ENCODE measurements around the gene TBX3. TPM values are rescaled to one million over a fixed set of nuclear protein-coding genes. Genes with fewer than 3 reads are reported as not detected.

The TBX3 gene
- total RNA-seq, 1 experiment from 2014 or later: 1.4 TPM

DNA sequence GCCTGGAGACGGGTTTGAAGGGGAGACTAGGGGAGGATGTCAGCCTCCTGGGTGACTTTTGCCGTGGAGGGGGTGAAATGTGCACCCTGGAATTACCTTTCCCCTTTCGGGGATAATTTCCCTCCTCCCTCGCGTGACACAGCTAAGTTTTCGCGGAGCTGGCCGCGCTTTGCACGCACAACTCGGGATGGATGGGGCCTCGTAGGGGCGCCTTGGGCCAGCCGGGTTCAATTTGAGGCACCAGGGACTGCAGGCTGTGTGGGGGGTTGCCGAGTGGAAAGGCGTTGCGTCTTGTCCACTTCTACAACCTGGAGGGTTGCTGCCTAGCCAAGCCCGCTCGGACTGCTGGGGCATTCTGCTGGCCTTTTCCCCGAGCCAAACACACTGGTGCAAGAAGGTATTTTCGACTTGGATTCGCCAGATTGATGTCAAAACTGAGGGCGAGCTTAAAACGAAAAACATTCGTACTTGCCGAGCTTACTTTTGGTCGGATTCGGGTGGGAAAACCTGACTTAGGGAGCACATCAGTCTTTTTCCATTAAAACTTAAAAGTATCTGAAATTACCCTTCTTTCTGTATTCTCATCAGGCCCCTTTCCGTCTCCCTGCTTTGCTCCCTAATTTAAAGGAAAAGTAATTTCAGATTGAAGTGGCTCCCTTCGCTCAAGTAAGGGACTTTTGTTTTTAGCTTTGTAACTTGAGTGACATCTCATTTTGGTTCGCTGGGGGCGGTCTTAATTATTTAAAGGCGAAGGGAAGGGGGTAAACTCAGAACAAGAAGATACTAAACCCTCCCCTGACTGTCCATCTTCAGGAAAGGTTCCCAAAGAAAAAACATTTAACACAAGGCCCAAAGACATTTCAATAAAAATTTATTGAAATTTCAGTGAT, 14.3 kb downstream of the TBX3 start:
- peaks cover 10% of the 10 kb centered on the region for H3K4me1 Mint-ChIP-seq (ENCODE audit: low read depth, unreplicated experiment)
- CTCF ChIA-PET: interaction anchor here (0.6 kb wide), 2 partner anchors 9 to 35 kb away, joined by 3 to 4 read pairs; no protein-coding TSS in a partner anchor
- no peaks in the 10 kb centered on the region for H3K9me3 Mint-ChIP-seq (ENCODE audit: low read depth, unreplicated experiment)
- H3K4me3 Mint-ChIP-seq (ENCODE audit: low read depth, unreplicated experiment): no peak overlapping the region
- H3K27me3 Mint-ChIP-seq (ENCODE audit: unreplicated experiment): peaks cover 11% of the 10 kb centered on the region
- no peak for DNase-seq
- no peaks in the 10 kb centered on the region for H3K36me3 Mint-ChIP-seq (ENCODE audit: insufficient read depth, unreplicated experiment)
- TF ChIP-seq, protein P1, sequence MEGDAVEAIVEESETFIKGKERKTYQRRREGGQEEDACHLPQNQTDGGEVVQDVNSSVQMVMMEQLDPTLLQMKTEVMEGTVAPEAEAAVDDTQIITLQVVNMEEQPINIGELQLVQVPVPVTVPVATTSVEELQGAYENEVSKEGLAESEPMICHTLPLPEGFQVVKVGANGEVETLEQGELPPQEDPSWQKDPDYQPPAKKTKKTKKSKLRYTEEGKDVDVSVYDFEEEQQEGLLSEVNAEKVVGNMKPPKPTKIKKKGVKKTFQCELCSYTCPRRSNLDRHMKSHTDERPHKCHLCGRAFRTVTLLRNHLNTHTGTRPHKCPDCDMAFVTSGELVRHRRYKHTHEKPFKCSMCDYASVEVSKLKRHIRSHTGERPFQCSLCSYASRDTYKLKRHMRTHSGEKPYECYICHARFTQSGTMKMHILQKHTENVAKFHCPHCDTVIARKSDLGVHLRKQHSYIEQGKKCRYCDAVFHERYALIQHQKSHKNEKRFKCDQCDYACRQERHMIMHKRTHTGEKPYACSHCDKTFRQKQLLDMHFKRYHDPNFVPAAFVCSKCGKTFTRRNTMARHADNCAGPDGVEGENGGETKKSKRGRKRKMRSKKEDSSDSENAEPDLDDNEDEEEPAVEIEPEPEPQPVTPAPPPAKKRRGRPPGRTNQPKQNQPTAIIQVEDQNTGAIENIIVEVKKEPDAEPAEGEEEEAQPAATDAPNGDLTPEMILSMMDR (IDR thresholded peaks at IDR 0.05; ENCODE audit: unreplicated experiment): no peak
- intact Hi-C loops (cut with micrococcal nuclease; ENCODE audit: unreplicated experiment): no loop called here
- BruUV-seq (replicated peaks): no TSS peak
- no peak overlapping the region for H3K27ac Mint-ChIP-seq (ENCODE audit: unreplicated experiment)

DNA sequence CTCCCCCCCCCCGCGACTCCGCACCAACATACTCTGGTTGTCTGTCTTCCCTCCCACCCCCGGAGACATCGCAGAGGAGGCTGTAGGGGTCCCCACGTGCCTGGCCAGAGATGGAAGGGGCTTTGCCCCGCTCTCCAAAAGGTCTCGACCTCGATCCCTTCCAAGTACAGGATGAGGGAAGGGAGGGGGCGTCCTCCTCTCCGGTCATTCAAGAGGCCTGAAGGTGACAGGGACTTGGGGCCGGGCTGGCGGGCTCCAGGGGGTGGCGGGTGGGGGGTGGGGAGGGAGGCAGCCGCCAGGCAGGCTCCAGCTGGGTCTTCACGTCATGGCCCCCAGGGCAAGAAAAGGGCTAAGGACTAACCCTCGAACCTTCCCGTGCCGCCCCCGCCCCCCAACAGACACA, 15.1 kb downstream of the TBX3 start:
- CTCF ChIA-PET: interaction anchor here (0.6 to 1.7 kb wide), 5 partner anchors 15 to 1264 kb away, joined by 3 to 9 read pairs (median 7); partner anchors contain the start of gene TBX3
- BruUV-seq (replicated peaks): no TSS peak
- intact Hi-C loops (cut with micrococcal nuclease; ENCODE audit: unreplicated experiment): no loop called here
- Mint-ChIP-seq H3K4me3 (ENCODE audit: low read depth, unreplicated experiment) (no peak overlapping the region), H3K36me3 (ENCODE audit: insufficient read depth, unreplicated experiment) (no peaks in the 10 kb centered on the region), H3K27me3 (ENCODE audit: unreplicated experiment) (peaks cover 11% of the 10 kb centered on the region), H3K9me3 (ENCODE audit: low read depth, unreplicated experiment) (no peaks in the 10 kb centered on the region), H3K4me1 (ENCODE audit: low read depth, unreplicated experiment) (peaks cover 10% of the 10 kb centered on the region), H3K27ac (ENCODE audit: unreplicated experiment) (no peak overlapping the region)
- TF ChIP-seq, protein P1 (IDR thresholded peaks at IDR 0.05; ENCODE audit: unreplicated experiment): no peak
- DNase-seq: no peak

DNA sequence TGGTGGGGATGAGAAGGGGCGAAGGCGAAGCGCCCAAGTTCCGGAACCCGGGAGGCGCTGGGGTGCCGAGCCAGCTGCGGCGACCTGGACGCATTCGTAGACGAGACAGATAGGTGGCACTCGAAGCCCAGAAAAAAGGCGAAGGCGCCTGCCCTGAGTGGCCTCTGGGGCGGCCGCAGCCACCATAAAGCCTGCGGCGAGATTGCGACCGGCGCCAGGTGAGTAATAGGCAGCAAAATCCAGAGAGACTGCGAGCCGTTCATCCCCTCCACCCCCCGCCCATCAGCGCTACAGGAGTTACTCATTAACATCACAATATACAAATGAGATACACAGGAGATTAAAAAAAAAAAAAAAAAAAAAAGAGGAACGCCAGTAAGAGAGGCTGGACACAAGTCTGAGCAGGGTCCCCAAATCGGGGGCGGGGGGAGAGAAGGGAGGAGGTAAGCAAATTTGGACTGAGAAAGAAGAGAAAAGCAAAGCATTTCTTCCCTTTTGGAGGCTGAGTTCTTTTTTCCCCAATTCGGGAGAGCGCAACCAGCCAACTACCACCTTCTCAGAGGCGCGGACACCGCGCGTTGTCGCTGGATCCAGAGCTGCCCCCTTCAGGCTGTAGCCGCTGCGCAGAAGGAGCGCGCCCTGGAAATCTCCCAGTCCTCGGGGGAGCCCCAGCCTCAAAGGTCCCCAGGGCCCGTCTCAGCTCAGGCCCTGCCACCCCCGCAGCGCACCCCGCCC, 15.7 kb downstream of the TBX3 start:
- BruUV-seq (replicated peaks): no TSS peak
- peak; percentile 86 for DNase-seq
- peaks cover 11% of the 10 kb centered on the region for H3K27me3 Mint-ChIP-seq (ENCODE audit: unreplicated experiment)
- intact Hi-C loops (cut with micrococcal nuclease; ENCODE audit: unreplicated experiment): no loop called here
- H3K9me3 Mint-ChIP-seq (ENCODE audit: low read depth, unreplicated experiment): no peaks in the 10 kb centered on the region
- CTCF ChIA-PET: interaction anchor here (0.6 to 1.7 kb wide), 5 partner anchors 16 to 1265 kb away, joined by 3 to 9 read pairs (median 7); partner anchors contain the start of gene TBX3
- peaks cover 10% of the 10 kb centered on the region for H3K4me1 Mint-ChIP-seq (ENCODE audit: low read depth, unreplicated experiment)
- TF ChIP-seq, protein P1 (IDR thresholded peaks at IDR 0.05; ENCODE audit: unreplicated experiment): no peak
- H3K4me3 Mint-ChIP-seq (ENCODE audit: low read depth, unreplicated experiment): peak overlapping the region; percentile 66
- no peak overlapping the region for H3K27ac Mint-ChIP-seq (ENCODE audit: unreplicated experiment)
- H3K36me3 Mint-ChIP-seq (ENCODE audit: insufficient read depth, unreplicated experiment): no peaks in the 10 kb centered on the region

DNA sequence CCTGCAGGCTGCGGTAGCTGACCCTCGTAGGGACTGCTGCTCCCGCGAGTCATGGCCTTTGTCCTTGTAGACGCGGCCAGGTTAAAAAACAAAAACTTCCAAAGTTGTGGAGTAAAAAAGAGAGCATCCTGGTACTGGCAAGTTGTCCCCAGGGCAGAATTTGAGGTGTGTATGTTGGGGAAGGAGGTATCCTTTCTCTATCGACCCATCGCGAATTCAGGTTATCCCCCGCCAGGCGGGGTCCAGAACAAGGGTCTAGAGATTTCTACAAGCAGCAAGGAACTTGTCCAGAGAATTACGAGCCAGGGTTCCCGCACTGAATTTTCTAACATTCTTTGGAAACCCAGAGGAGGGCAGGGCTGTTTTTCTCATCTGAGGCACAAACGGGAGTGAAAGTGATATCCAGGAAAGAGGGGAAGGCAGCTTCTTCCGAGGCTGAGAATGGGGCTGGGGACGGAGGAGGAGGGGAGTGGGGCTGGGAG, 16.3 kb downstream of the TBX3 start:
- no TSS peak for BruUV-seq (replicated peaks)
- DNase-seq: no peak
- CTCF ChIA-PET: interaction anchor here (1.7 kb wide), 1 partner anchor 16 kb away, joined by 8 read pairs; the partner anchor contains the start of gene TBX3
- Mint-ChIP-seq H3K4me1 (ENCODE audit: low read depth, unreplicated experiment) (peaks cover 10% of the 10 kb centered on the region), H3K36me3 (ENCODE audit: insufficient read depth, unreplicated experiment) (no peaks in the 10 kb centered on the region), H3K27me3 (ENCODE audit: unreplicated experiment) (peaks cover 11% of the 10 kb centered on the region), H3K9me3 (ENCODE audit: low read depth, unreplicated experiment) (no peaks in the 10 kb centered on the region), H3K27ac (ENCODE audit: unreplicated experiment) (no peak overlapping the region), H3K4me3 (ENCODE audit: low read depth, unreplicated experiment) (peak overlapping the region; percentile 66)
- intact Hi-C loops (cut with micrococcal nuclease; ENCODE audit: unreplicated experiment): loop anchor here (1.0 kb wide), 1 partner anchor 1085 kb away; no protein-coding TSS in a partner anchor
- TF ChIP-seq, protein P1 (IDR thresholded peaks at IDR 0.05; ENCODE audit: unreplicated experiment): no peak

All from Calu3 (cell line).